SK-N-SH (cell line): ENCODE data around the gene BCL11B. TPM values are rescaled to one million over a fixed set of nuclear protein-coding genes. Genes with fewer than 3 reads are reported as not detected.

ENCODE experiments used
- CTCF ChIA-PET: fragments of 300-600, 350-600 bp; formaldehyde crosslinking; extraction: SDS; loops from one replicate; lab custom pipeline; 2021; lab: Yijun Ruan, JAX
- POLR2A ChIA-PET: fragments of 350-600 bp; sonication (Branson Sonifier 250); formaldehyde crosslinking; extraction: SDS; loops from one replicate; lab custom pipeline; 2020; ENCODE audit warnings: antibody characterized with exemption, inconsistent platforms; lab: Yijun Ruan, JAX
- DNase-seq: peaks from one replicate; pipeline ENCODE4 v3.0.0; 2012
- H2AFZ ChIP-seq: fragments of 200-600 bp; sonication (generic); 2 replicates; pipeline ENCODE4 v1.8.1; 2016; ENCODE audit warnings: antibody characterized with exemption, mild to moderate bottlenecking, low read depth
- H3F3A ChIP-seq: fragments of 200-600 bp; sonication (generic); replicated peaks from 2 replicates; pipeline ENCODE3; 2016; ENCODE audit warnings: antibody characterized with exemption, mild to moderate bottlenecking; ENCODE audit not compliant: insufficient read depth
- H3K27ac ChIP-seq, 2 experiments: fragments of 200-500 bp in 1 of 2; fragments of 200-600 bp in 1 of 2; sonication (Bioruptor generic) in 1 of 2; sonication (generic), shearing (Covaris generic) in 1 of 2; 2 replicates each; pipeline versions ENCODE4 v1.5.1 to v1.6.1; 2014 to 2016; ENCODE audit warnings: low read depth in 2 of 2, inconsistent platforms in 1 of 2, low read length in 1 of 2, mild to moderate bottlenecking in 1 of 2, mixed read lengths in 1 of 2
- H3K27me3 ChIP-seq: fragments of 200-600 bp; sonication (generic), shearing (Covaris generic); 2 replicates; pipeline ENCODE4 v1.6.1; 2016; ENCODE audit warnings: mixed run types; ENCODE audit not compliant: insufficient read depth
- H3K36me3 ChIP-seq, 2 experiments: fragments of 200-500 bp in 1 of 2; fragments of 200-600 bp in 1 of 2; sonication (Bioruptor generic) in 1 of 2; sonication (generic) in 1 of 2; replicated peaks in 1 of 2; 2 replicates each; pipeline versions ENCODE3 to v1.5.1; 2014 to 2016; ENCODE audit warnings: low read length in 1 of 2, mild to moderate bottlenecking in 1 of 2; ENCODE audit not compliant: insufficient read depth in 2 of 2, control insufficient read depth in 1 of 2
- H3K4me1 ChIP-seq, 2 experiments: fragments of 200-500 bp in 1 of 2; fragments of 200-600 bp in 1 of 2; sonication (Bioruptor generic) in 1 of 2; sonication (generic), shearing (Covaris generic) in 1 of 2; 2 replicates each; pipeline versions ENCODE4 v1.5.1 to v1.6.1; 2014 to 2016; ENCODE audit warnings: low read depth in 1 of 2, low read length in 1 of 2, mixed run types in 1 of 2; ENCODE audit not compliant: insufficient read depth in 2 of 2, control insufficient read depth in 1 of 2
- H3K4me2 ChIP-seq: fragments of 200-600 bp; sonication (generic), shearing (Covaris generic); 2 replicates; pipeline ENCODE4 v1.6.1; 2017; ENCODE audit warnings: mixed run types
- H3K4me3 ChIP-seq, 2 experiments: fragments of 200-500 bp in 1 of 2; fragments of 200-600 bp in 1 of 2; sonication (Bioruptor generic) in 1 of 2; sonication (generic), shearing (Covaris generic) in 1 of 2; 2 replicates each; pipeline versions ENCODE4 v1.5.1 to v1.8.1; 2014 to 2016; ENCODE audit warnings: low read depth in 2 of 2, inconsistent platforms in 1 of 2, low read length in 1 of 2, mild to moderate bottlenecking in 1 of 2, mixed read lengths in 1 of 2, moderate library complexity in 1 of 2
- H3K79me2 ChIP-seq: fragments of 200-600 bp; sonication (generic); 2 replicates; pipeline ENCODE4 v1.8.1; 2017; ENCODE audit warnings: mild to moderate bottlenecking; ENCODE audit not compliant: insufficient read depth
- H3K9ac ChIP-seq: fragments of 200-600 bp; sonication (generic); 2 replicates; pipeline ENCODE4 v1.6.1; 2017; ENCODE audit warnings: mixed run types
- H3K9me2 ChIP-seq: fragments of 200-600 bp; sonication (generic); 2 replicates; pipeline ENCODE4 v1.6.1; 2017; ENCODE audit warnings: mixed run types
- H3K9me3 ChIP-seq: fragments of 200-600 bp; sonication (generic); 2 replicates; pipeline ENCODE4 v1.6.1; 2017; ENCODE audit warnings: mixed run types, mild to moderate bottlenecking, moderate library complexity
- H4K20me1 ChIP-seq: fragments of 200-600 bp; sonication (generic); 2 replicates; pipeline ENCODE4 v1.6.1; 2017; ENCODE audit warnings: mild to moderate bottlenecking, mixed run types; ENCODE audit not compliant: insufficient read depth
- CHD2 ChIP-seq: fragments of 150-350 bp; IDR thresholded peaks from 2 replicates; pipeline ENCODE4 v1.6.1; 2018; ENCODE audit warnings: low read length; ENCODE audit not compliant: partially characterized antibody
- ELF1 ChIP-seq: IDR thresholded peaks from 2 replicates; pipeline ENCODE4 v1.4.0; 2012
- EP300 ChIP-seq, 2 experiments: IDR thresholded peaks; 2 replicates each; pipeline versions ENCODE4 v1.4.0 to v1.6.1; 2012; ENCODE audit warnings: borderline replicate concordance in 1 of 2, low read depth in 1 of 2, low read length in 1 of 2
- FOXJ3 ChIP-seq: sonication (generic); formaldehyde crosslinking; IDR thresholded peaks from 2 replicates; pipeline ENCODE4 v1.5.1; 2020; ENCODE audit warnings: mild to moderate bottlenecking, missing genetic modification reagents
- FOXM1 ChIP-seq: IDR thresholded peaks from 2 replicates; pipeline ENCODE4 v1.4.0; 2012; ENCODE audit warnings: low read depth, mild to moderate bottlenecking
- GABPA ChIP-seq: IDR thresholded peaks from 2 replicates; pipeline ENCODE4 v1.4.0; 2012; ENCODE audit warnings: low read depth, mild to moderate bottlenecking
- GATA2 ChIP-seq: sonication (generic); formaldehyde crosslinking; IDR thresholded peaks from 2 replicates; pipeline ENCODE4 v1.5.0; 2020; ENCODE audit warnings: mild to moderate bottlenecking, missing genetic modification reagents
- JUND ChIP-seq: IDR thresholded peaks from 2 replicates; pipeline ENCODE4 v1.4.0; 2012
- MEF2A ChIP-seq: IDR thresholded peaks from 2 replicates; pipeline ENCODE4 v1.4.0; 2012; ENCODE audit warnings: low read depth, borderline replicate concordance
- RAD21 ChIP-seq: IDR thresholded peaks from 2 replicates; pipeline ENCODE4 v1.6.1; 2012; ENCODE audit warnings: mild to moderate bottlenecking, low read length
- SIN3A ChIP-seq: IDR thresholded peaks from 2 replicates; pipeline ENCODE4 v1.6.1; 2012; ENCODE audit warnings: low read depth, mild to moderate bottlenecking, low read length, moderate library complexity, borderline replicate concordance
- SMC3 ChIP-seq: IDR thresholded peaks from 2 replicates; pipeline ENCODE4 v1.6.1; 2012; ENCODE audit warnings: low read depth, low read length, improper control_type of control experiment
- TAF1 ChIP-seq: IDR thresholded peaks from 2 replicates; pipeline ENCODE4 v1.6.1; 2012; ENCODE audit warnings: low read depth, mild to moderate bottlenecking, low read length, moderate library complexity, borderline replicate concordance
- TCF12 ChIP-seq: IDR thresholded peaks from 2 replicates; pipeline ENCODE4 v1.4.0; 2012
- TEAD4 ChIP-seq: IDR thresholded peaks from 2 replicates; pipeline ENCODE4 v1.4.0; 2012; ENCODE audit warnings: mild to moderate bottlenecking, borderline replicate concordance; ENCODE audit not compliant: insufficient read depth
- YY1 ChIP-seq: IDR thresholded peaks from 2 replicates; pipeline ENCODE4 v1.4.0; 2012; ENCODE audit warnings: low read depth, mild to moderate bottlenecking
- WGBS: methylation state at CpG from one replicate; pipeline ENCODE4 v1.1.6; 2017; ENCODE audit warnings: low lambda C conversion rate; 5-methylcytosine and 5-hydroxymethylcytosine counted together
- polyA plus RNA-seq, 3 experiments: library from polyadenylated mRNA; depleted of rRNA; stranded (reverse); fragments of >200 nt; gene quantifications; 2 replicates each; pipeline ENCODE4 v1.2.3, GENCODE V29; 2012
- TF ChIP-seq, protein P1 (sequence below): fragments of 150-350 bp; IDR thresholded peaks from 2 replicates; pipeline ENCODE4 v1.6.1; 2017; ENCODE audit warnings: antibody characterized with exemption, low read length, low read depth, borderline replicate concordance
- TF ChIP-seq, protein P2 (sequence below): IDR thresholded peaks from 2 replicates; pipeline ENCODE4 v1.4.0; 2012; ENCODE audit warnings: low read depth
- TF ChIP-seq, protein P3 (sequence below): fragments of 150-350 bp; IDR thresholded peaks from 2 replicates; pipeline ENCODE4 v1.6.1; 2016; ENCODE audit warnings: mild to moderate bottlenecking, low read depth, low read length
- TF ChIP-seq, protein P4 (sequence below): IDR thresholded peaks from 2 replicates; pipeline ENCODE4 v1.6.1; 2012; ENCODE audit warnings: mild to moderate bottlenecking, low read depth, low read length, moderate library complexity
- TF ChIP-seq, protein P5 (sequence below): IDR thresholded peaks from 2 replicates; pipeline ENCODE4; 2012

The BCL11B gene
- polyA plus RNA-seq, 1 of the 3 experiments (the other 2 are of a cell fraction), result not detected

DNA sequence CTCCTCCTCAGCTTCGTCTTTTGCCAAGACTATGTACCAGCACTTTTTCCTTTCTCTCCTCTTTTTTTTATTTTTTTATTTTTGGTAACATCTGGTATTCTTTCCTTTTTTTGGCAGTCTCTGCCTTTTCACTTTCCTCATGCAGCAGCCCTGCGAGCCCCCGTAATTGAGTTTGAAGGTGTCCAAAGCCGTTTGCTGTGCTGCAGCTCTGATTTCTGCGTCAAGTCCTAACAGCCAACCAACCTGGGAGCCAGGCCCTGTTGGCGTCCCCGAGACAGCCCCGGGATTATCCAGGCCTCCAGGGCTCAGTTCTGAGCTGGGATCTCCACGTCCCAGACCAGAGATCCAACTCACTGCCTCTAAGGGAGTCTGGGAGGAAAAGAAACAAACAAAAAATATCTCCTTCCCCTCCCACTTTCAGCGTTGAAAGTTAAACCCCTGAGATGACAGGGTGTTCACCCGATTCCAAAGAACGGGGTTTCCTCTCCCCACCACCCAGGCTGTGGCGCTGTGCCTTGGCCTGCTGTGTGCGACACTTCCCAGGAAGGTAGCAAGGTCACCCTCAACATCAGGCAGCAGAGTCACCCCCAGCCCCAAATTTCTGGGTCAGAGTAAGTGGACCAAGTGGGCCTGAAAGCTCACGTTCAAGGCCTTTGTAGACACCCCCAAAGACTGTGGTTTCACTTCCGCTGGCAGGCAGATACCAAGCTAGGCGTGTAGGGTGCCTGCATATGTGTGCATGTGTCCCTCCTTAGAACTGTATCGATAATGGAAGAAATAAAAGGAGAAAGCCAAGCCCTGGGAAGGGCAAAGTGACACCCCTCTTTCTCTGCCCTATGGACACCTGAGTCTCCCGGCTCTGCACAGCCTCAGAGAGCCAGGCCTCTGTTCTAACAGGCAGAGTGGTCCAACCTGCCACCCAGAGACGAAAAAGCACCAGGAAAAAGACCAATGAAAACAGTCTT is 11.1 kb downstream of the BCL11B start:
- Histone ChIP-seq H3K27me3 (peaks cover 97% of the 10 kb centered on the region), H3K27ac (no peak overlapping the region), H3K9me3 (no peaks in the 10 kb centered on the region), H3K9ac (no peak overlapping the region), H3K9me2 (no peaks in the 10 kb centered on the region), H3K36me3 (no peaks in the 10 kb centered on the region), H3K79me2 (no peaks in the 10 kb centered on the region), H2AFZ (no peak overlapping the region), H4K20me1 (no peaks in the 10 kb centered on the region), H3K4me2 (no peak overlapping the region), H3K4me1 (no peaks in the 10 kb centered on the region; a peak in 2 of 4 replicates), H3F3A (no peaks in the 10 kb centered on the region), H3K4me3 (no peak overlapping the region)
- WGBS, result 27% methylated on average over 17 of the region's 20 CpGs
- CTCF ChIA-PET, result interaction anchor here (1.2 kb wide), 1 partner anchor 11 kb away, joined by 3 read pairs; the partner anchor contains the start of gene BCL11B
- POLR2A ChIA-PET, result no interaction called here
- TF ChIP-seq GABPA, result no peak
- TF ChIP-seq SIN3A, result no peak
- TF ChIP-seq TCF12, result no peak
- no peak for TF ChIP-seq EP300 (IDR thresholded peaks at IDR 0.05; ENCODE audit: borderline replicate concordance in 1 of 2, low read depth in 1 of 2, low read length in 1 of 2)
- no peak for TF ChIP-seq RAD21
- TF ChIP-seq GATA2 (CRISPR knock-in tag), result no peak
- no peak for TF ChIP-seq SMC3
- no peak for TF ChIP-seq ELF1
- TF ChIP-seq, protein P1, sequence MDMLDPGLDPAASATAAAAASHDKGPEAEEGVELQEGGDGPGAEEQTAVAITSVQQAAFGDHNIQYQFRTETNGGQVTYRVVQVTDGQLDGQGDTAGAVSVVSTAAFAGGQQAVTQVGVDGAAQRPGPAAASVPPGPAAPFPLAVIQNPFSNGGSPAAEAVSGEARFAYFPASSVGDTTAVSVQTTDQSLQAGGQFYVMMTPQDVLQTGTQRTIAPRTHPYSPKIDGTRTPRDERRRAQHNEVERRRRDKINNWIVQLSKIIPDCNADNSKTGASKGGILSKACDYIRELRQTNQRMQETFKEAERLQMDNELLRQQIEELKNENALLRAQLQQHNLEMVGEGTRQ, result no peak
- TF ChIP-seq FOXM1, result no peak
- TF ChIP-seq, protein P2, sequence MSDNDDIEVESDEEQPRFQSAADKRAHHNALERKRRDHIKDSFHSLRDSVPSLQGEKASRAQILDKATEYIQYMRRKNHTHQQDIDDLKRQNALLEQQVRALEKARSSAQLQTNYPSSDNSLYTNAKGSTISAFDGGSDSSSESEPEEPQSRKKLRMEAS, result no peak
- TF ChIP-seq, protein P3, sequence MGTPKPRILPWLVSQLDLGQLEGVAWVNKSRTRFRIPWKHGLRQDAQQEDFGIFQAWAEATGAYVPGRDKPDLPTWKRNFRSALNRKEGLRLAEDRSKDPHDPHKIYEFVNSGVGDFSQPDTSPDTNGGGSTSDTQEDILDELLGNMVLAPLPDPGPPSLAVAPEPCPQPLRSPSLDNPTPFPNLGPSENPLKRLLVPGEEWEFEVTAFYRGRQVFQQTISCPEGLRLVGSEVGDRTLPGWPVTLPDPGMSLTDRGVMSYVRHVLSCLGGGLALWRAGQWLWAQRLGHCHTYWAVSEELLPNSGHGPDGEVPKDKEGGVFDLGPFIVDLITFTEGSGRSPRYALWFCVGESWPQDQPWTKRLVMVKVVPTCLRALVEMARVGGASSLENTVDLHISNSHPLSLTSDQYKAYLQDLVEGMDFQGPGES, result no peak
- TF ChIP-seq MEF2A, result no peak
- DNase-seq, result no peak

DNA sequence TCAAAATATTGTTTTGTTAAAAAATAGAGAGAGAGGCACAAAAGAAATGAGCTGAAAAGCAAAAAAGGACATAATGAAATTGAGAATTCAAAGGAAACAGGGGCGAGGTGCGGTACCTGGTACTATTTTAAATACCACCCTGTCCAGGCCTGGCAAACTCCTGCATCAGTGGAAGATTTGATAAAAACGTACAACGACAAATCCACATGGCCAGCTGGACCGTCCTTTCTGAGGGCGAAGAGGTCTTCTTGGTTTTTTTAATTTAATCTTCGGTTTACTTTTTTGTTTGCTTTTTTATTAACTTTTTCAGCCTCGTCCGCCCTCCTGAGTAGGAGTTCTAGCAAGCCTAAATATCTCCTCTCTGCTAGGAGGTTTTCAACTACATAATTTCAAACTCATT is 11.9 kb downstream of the BCL11B start:
- H2AFZ ChIP-seq, result no peak overlapping the region
- H3K79me2 ChIP-seq, result no peaks in the 10 kb centered on the region
- DNase-seq, result no peak
- no peak overlapping the region for H3K4me3 ChIP-seq
- H3K4me1 ChIP-seq, result no peaks in the 10 kb centered on the region; a peak in 2 of 4 replicates
- peaks cover 97% of the 10 kb centered on the region for H3K27me3 ChIP-seq
- no peaks in the 10 kb centered on the region for H3K9me3 ChIP-seq
- H4K20me1 ChIP-seq, result no peaks in the 10 kb centered on the region
- ChIA-PET CTCF (interaction anchor here (1.2 kb wide), 1 partner anchor 11 kb away, joined by 3 read pairs; the partner anchor contains the start of gene BCL11B), POLR2A (no interaction called here)
- no peaks in the 10 kb centered on the region for H3F3A ChIP-seq
- H3K9me2 ChIP-seq, result no peaks in the 10 kb centered on the region
- H3K27ac ChIP-seq, result no peak overlapping the region
- H3K36me3 ChIP-seq, result no peaks in the 10 kb centered on the region
- H3K9ac ChIP-seq, result no peak overlapping the region
- no peak overlapping the region for H3K4me2 ChIP-seq
- 31% methylated on average over 9 of the region's 9 CpGs for WGBS
- TF ChIP-seq TAF1 (no peak), FOXM1 (no peak), CHD2 (no peak), JUND (no peak), YY1 (no peak), MEF2A (no peak), FOXJ3 (CRISPR knock-in tag) (no peak), TEAD4 (no peak), RAD21 (no peak)
- TF ChIP-seq, protein P4, sequence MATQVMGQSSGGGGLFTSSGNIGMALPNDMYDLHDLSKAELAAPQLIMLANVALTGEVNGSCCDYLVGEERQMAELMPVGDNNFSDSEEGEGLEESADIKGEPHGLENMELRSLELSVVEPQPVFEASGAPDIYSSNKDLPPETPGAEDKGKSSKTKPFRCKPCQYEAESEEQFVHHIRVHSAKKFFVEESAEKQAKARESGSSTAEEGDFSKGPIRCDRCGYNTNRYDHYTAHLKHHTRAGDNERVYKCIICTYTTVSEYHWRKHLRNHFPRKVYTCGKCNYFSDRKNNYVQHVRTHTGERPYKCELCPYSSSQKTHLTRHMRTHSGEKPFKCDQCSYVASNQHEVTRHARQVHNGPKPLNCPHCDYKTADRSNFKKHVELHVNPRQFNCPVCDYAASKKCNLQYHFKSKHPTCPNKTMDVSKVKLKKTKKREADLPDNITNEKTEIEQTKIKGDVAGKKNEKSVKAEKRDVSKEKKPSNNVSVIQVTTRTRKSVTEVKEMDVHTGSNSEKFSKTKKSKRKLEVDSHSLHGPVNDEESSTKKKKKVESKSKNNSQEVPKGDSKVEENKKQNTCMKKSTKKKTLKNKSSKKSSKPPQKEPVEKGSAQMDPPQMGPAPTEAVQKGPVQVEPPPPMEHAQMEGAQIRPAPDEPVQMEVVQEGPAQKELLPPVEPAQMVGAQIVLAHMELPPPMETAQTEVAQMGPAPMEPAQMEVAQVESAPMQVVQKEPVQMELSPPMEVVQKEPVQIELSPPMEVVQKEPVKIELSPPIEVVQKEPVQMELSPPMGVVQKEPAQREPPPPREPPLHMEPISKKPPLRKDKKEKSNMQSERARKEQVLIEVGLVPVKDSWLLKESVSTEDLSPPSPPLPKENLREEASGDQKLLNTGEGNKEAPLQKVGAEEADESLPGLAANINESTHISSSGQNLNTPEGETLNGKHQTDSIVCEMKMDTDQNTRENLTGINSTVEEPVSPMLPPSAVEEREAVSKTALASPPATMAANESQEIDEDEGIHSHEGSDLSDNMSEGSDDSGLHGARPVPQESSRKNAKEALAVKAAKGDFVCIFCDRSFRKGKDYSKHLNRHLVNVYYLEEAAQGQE, result no peak
- TF ChIP-seq, protein P5, sequence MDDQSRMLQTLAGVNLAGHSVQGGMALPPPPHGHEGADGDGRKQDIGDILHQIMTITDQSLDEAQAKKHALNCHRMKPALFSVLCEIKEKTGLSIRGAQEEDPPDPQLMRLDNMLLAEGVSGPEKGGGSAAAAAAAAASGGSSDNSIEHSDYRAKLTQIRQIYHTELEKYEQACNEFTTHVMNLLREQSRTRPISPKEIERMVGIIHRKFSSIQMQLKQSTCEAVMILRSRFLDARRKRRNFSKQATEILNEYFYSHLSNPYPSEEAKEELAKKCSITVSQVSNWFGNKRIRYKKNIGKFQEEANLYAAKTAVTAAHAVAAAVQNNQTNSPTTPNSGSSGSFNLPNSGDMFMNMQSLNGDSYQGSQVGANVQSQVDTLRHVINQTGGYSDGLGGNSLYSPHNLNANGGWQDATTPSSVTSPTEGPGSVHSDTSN, result no peak
